MM.1S (cell line): ENCODE data around the gene BCAP29.

Experiments used
- DNase-seq: peaks from one replicate; pipeline ENCODE4 v3.0.0-alpha.2; 2015
- H2AFZ ChIP-seq: fragments of 300-600 bp; sonication (generic); 2 replicates; pipeline ENCODE4 v1.6.0; 2016; ENCODE audit warnings: antibody characterized with exemption, low read length
- H3F3A ChIP-seq: fragments of 300-600 bp; sonication (generic); 2 replicates; pipeline ENCODE4 v1.6.1; 2016; ENCODE audit warnings: mild to moderate bottlenecking, antibody characterized with exemption, low read length, moderate library complexity, mixed read lengths; ENCODE audit not compliant: insufficient read depth
- H3K27ac ChIP-seq: fragments of 300-600 bp; sonication (generic); 2 replicates; pipeline ENCODE4 v1.5.1; 2016; ENCODE audit warnings: mild to moderate bottlenecking, low read length
- H3K27me3 ChIP-seq: fragments of 300-600 bp; sonication (generic); replicated peaks from 2 replicates; pipeline ENCODE4 v1.6.0; 2016; ENCODE audit warnings: low read length; ENCODE audit not compliant: insufficient read depth
- H3K36me3 ChIP-seq: fragments of 300-600 bp; sonication (generic); replicated peaks from 2 replicates; pipeline ENCODE4 v1.6.1; 2016; ENCODE audit warnings: mild to moderate bottlenecking, low read length, mixed read lengths; ENCODE audit not compliant: insufficient read depth
- H3K4me1 ChIP-seq: fragments of 300-600 bp; sonication (generic); 2 replicates; pipeline ENCODE4 v1.6.1; 2016; ENCODE audit warnings: low read length, mixed read lengths
- H3K4me2 ChIP-seq: fragments of 300-600 bp; sonication (generic); 2 replicates; pipeline ENCODE4 v1.6.0; 2016; ENCODE audit warnings: low read depth, low read length
- H3K4me3 ChIP-seq: fragments of 300-600 bp; sonication (generic); 2 replicates; pipeline ENCODE4 v1.5.1; 2016; ENCODE audit warnings: low read length, mixed read lengths
- H3K79me2 ChIP-seq: fragments of 300-600 bp; sonication (generic); 2 replicates; pipeline ENCODE4 v1.6.1; 2016; ENCODE audit warnings: mixed run types, low read length, mixed read lengths
- H3K9ac ChIP-seq: fragments of 300-600 bp; sonication (generic); 2 replicates; pipeline ENCODE4 v1.6.1; 2016; ENCODE audit warnings: low read length, mixed read lengths
- H3K9me2 ChIP-seq: fragments of 300-600 bp; sonication (generic); replicated peaks from 2 replicates; pipeline ENCODE4 v1.6.1; 2016; ENCODE audit warnings: mild to moderate bottlenecking, low read length, mixed read lengths; ENCODE audit not compliant: insufficient read depth
- H3K9me3 ChIP-seq: fragments of 300-600 bp; sonication (generic); replicated peaks from 2 replicates; pipeline ENCODE4 v1.6.1; 2016; ENCODE audit warnings: mild to moderate bottlenecking, low read length, mixed read lengths; ENCODE audit not compliant: insufficient read depth
- H4K20me1 ChIP-seq: fragments of 300-600 bp; sonication (generic); 2 replicates; pipeline ENCODE4 v1.6.1; 2016; ENCODE audit warnings: mild to moderate bottlenecking, low read length, moderate library complexity, mixed read lengths; ENCODE audit not compliant: insufficient read depth
- CTCF ChIP-seq: fragments of 300-600 bp; sonication (generic); IDR thresholded peaks from 2 replicates; pipeline ENCODE4 v1.5.1; 2016; ENCODE audit warnings: antibody characterized with exemption, low read length, mixed read lengths
- EZH2 ChIP-seq: fragments of 300-600 bp; sonication (generic); optimal IDR thresholded peaks from 2 replicates; pipeline ENCODE3; 2017; ENCODE audit warnings: low read depth, mild to moderate bottlenecking, antibody characterized with exemption, low read length, mixed read lengths
- EZH2phosphoT487 ChIP-seq: fragments of 300-600 bp; sonication (generic); IDR thresholded peaks from 2 replicates; pipeline ENCODE4 v1.6.1; 2018; ENCODE audit warnings: antibody characterized with exemption, low read length

BCAP29 gene

GRCh38 chr7:107605218-107605815 is 25.3 kb downstream of the BCAP29 start:
- H4K20me1 ChIP-seq, result no peaks in the 10 kb centered on the region
- DNase-seq, result no peak

GRCh38 chr7:107606303-107606702 is 26.3 kb downstream of the BCAP29 start:
- H3K27ac ChIP-seq, result no peak overlapping the region
- H3K9me2 ChIP-seq, result no peaks in the 10 kb centered on the region
- no peaks in the 10 kb centered on the region for H3K79me2 ChIP-seq
- no peaks in the 10 kb centered on the region for H3F3A ChIP-seq
- no peak overlapping the region for H3K4me2 ChIP-seq
- no peak overlapping the region for H2AFZ ChIP-seq
- TF ChIP-seq EZH2phosphoT487 (no peak), EZH2 (no peak), CTCF (no peak)
- H3K4me3 ChIP-seq, result no peak overlapping the region
- no peaks in the 10 kb centered on the region for H4K20me1 ChIP-seq
- DNase-seq, result no peak
- no peaks in the 10 kb centered on the region for H3K27me3 ChIP-seq
- H3K9me3 ChIP-seq, result no peaks in the 10 kb centered on the region
- no peaks in the 10 kb centered on the region for H3K36me3 ChIP-seq
- no peak overlapping the region for H3K9ac ChIP-seq
- H3K4me1 ChIP-seq, result no peaks in the 10 kb centered on the region

More at GRCh38 chr7:107605218-107605815, 25.3 kb downstream of the BCAP29 start:
- H3K27ac ChIP-seq, result no peak overlapping the region
- no peaks in the 10 kb centered on the region for H3K79me2 ChIP-seq
- no peaks in the 10 kb centered on the region for H3K4me1 ChIP-seq
- TF ChIP-seq CTCF (no peak), EZH2 (no peak), EZH2phosphoT487 (no peak)
- no peaks in the 10 kb centered on the region for H3K9me3 ChIP-seq
- H3K9ac ChIP-seq, result no peak overlapping the region
- H3F3A ChIP-seq, result no peaks in the 10 kb centered on the region
- no peaks in the 10 kb centered on the region for H3K27me3 ChIP-seq
- H3K4me3 ChIP-seq, result no peak overlapping the region
- no peak overlapping the region for H3K4me2 ChIP-seq
- no peaks in the 10 kb centered on the region for H3K36me3 ChIP-seq
- H2AFZ ChIP-seq, result no peak overlapping the region
- H3K9me2 ChIP-seq, result no peaks in the 10 kb centered on the region

- Histone ChIP-seq H3K79me2 (no peaks in the 10 kb centered on the region), H3F3A (no peaks in the 10 kb centered on the region), H3K27me3 (no peaks in the 10 kb centered on the region), H3K4me1 (no peaks in the 10 kb centered on the region), H3K9me2 (no peaks in the 10 kb centered on the region), H3K9me3 (no peaks in the 10 kb centered on the region), H3K36me3 (no peaks in the 10 kb centered on the region), H4K20me1 (no peaks in the 10 kb centered on the region), H3K4me2 (no peak overlapping the region), H3K9ac (no peak overlapping the region), H3K4me3 (no peak overlapping the region), H2AFZ (no peak overlapping the region), H3K27ac (no peak overlapping the region)
- no peak for DNase-seq
- TF ChIP-seq CTCF (no peak), EZH2phosphoT487 (no peak), EZH2 (no peak)
Observed at GRCh38 chr7:107609811-107610261, 29.8 kb downstream of the BCAP29 start.
